Fibroblast of skin of right biceps (primary cell): ENCODE results near the gene RXFP3.

ENCODE experiments used
- DNase-seq: peaks from one replicate; pipeline ENCODE4 v3.0.0-alpha.2; 2013

The RXFP3 gene

DNA sequence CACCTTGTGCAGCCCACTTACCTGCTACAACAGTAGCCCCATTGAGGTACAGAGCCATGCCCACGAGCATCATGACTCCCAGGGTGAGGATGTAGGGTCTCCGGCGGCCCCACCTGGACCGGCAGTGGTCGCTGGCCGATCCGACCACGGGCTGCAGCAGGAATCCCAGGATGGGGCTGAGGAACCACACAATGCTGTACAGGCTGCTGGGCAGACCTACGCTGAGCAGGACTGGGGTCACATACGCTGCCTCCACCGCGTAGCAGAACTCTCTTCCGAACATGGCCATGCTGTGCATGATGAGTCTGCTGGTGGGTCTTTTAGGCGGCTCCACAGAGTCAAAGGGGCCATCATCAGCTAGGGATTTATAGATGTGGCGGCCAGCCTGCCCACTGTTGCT, 48.0 kb downstream of the RXFP3 start:
- no peak for DNase-seq

- peak; percentile 66 for DNase-seq
Observed at GRCh38 chr5:33984671-33985124, 48.5 kb downstream of the RXFP3 start, which contains the start of gene SLC45A2. Gene SLC45A2 (minus strand): TSS chr5:33984693. CDS start chr5:33984583, 110 bp downstream.

DNA sequence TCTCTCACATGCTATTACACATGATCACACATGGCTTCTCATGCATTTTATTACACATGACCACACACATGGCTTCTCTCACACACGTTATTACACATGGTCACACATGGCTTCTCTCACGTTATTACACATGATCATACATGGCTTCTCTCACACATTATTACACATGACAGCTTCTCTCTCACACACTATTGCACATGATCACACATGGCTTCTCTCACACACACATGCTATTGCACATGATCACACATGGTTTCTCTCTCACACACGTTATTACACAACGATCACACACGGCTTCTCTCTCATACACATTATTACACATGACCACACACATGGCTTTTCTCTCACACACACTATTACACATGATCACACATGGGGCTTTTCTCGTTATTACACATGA, 49.3 kb downstream of the RXFP3 start:
- DNase-seq: no peak
